GM12878 (cell line): ENCODE measurements around the gene SYNGR2. TPM values are rescaled to one million over a fixed set of nuclear protein-coding genes. Genes with fewer than 3 reads are reported as not detected.

Experiments used
- ATF2 ChIP-seq: IDR thresholded peaks from 2 replicates; pipeline ENCODE4 v1.6.1; 2012; ENCODE audit warnings: low read length, inconsistent platforms
- ATF7 ChIP-seq: fragments of 450-650 bp; IDR thresholded peaks from 2 replicates; pipeline ENCODE4 v1.6.1; 2016; ENCODE audit warnings: low read depth, mild to moderate bottlenecking
- BRCA1 ChIP-seq: IDR thresholded peaks from 2 replicates; pipeline ENCODE4 v1.6.1; 2011; ENCODE audit warnings: low read depth, low read length, improper control_type of control experiment
- CBFB ChIP-seq: IDR thresholded peaks from 2 replicates; pipeline ENCODE4 v1.6.1; 2016; ENCODE audit warnings: antibody characterized with exemption, low read depth
- HDAC6 ChIP-seq: fragments of 200-600 bp; sonication (generic); IDR thresholded peaks from one replicate; pipeline ENCODE4 v1.8.0; 2017; ENCODE audit warnings: antibody characterized with exemption; ENCODE audit not compliant: unreplicated experiment
- IRF3 ChIP-seq: fragments of 450-650 bp; IDR thresholded peaks from 2 replicates; pipeline ENCODE4 v1.6.1; 2014; ENCODE audit warnings: mild to moderate bottlenecking
- MYB ChIP-seq: fragments of 150-350 bp; IDR thresholded peaks from 2 replicates; pipeline ENCODE4 v1.6.1; 2014; ENCODE audit warnings: mild to moderate bottlenecking, low read depth, low read length, borderline replicate concordance
- NFYB ChIP-seq: IDR thresholded peaks from 2 replicates; pipeline ENCODE4 v1.6.1; 2011; ENCODE audit warnings: low read depth, mild to moderate bottlenecking, low read length, improper control_type of control experiment, moderate library complexity; ENCODE audit not compliant: insufficient read depth
- PML ChIP-seq: IDR thresholded peaks from 2 replicates; pipeline ENCODE4 v1.6.1; 2012; ENCODE audit warnings: low read length, inconsistent platforms
- RAD51 ChIP-seq: fragments of 450-650 bp; IDR thresholded peaks from 2 replicates; pipeline ENCODE4 v1.6.1; 2016; ENCODE audit warnings: moderate library complexity, mild to moderate bottlenecking, inconsistent platforms
- RUNX3 ChIP-seq: IDR thresholded peaks from 2 replicates; pipeline ENCODE4 v1.6.1; 2012; ENCODE audit warnings: low read length, inconsistent platforms
- SMAD5 ChIP-seq: IDR thresholded peaks from 2 replicates; pipeline ENCODE4 v1.6.1; 2016; ENCODE audit warnings: antibody characterized with exemption, low read depth
- SREBF2 ChIP-seq: IDR thresholded peaks from 2 replicates; pipeline ENCODE4 v1.6.1; 2012; ENCODE audit warnings: mild to moderate bottlenecking, low read length
- TARDBP ChIP-seq: IDR thresholded peaks from 2 replicates; pipeline ENCODE4 v1.6.1; 2016; ENCODE audit warnings: borderline replicate concordance
- TCF12 ChIP-seq: IDR thresholded peaks from 2 replicates; pipeline ENCODE4 v1.6.1; 2011; ENCODE audit warnings: low read depth, mild to moderate bottlenecking, low read length
- ZNF207 ChIP-seq: fragments of 450-650 bp; IDR thresholded peaks from 2 replicates; pipeline ENCODE4 v1.6.1; 2014; ENCODE audit warnings: antibody characterized with exemption, mild to moderate bottlenecking, borderline replicate concordance
- ZNF592 ChIP-seq: fragments of 450-650 bp; IDR thresholded peaks from 2 replicates; pipeline ENCODE4 v1.6.1; 2017; ENCODE audit warnings: mild to moderate bottlenecking, moderate library complexity
- polyA plus RNA-seq, 11 experiments: library from polyadenylated mRNA; depleted of rRNA in 4 of 11; unstranded in 6 of 11; stranded (reverse) in 5 of 11; fragments of >200 nt; fragmentation: Nextera tagmentation in 4 of 11; fragmentation: Illumina TruSeq in 1 of 11; extraction: Ambion mirVana in 4 of 11; extraction: Trizol in 1 of 11; gene quantifications; 1 replicate in 1 of 11; 2 replicates in 10 of 11; pipeline versions ENCODE4 v1.2.1 to v1.2.3, GENCODE V29; 2011 to 2016; ENCODE audit warnings: inconsistent platforms in 2 of 11, missing spikeins in 2 of 11, low read depth in 1 of 11
- total RNA-seq, 4 experiments: library from RNA; depleted of rRNA in 3 of 4; stranded (reverse); fragments of >200 nt in 3 of 4; fragmentation: Illumina TruSeq in 1 of 4; extraction: Trizol in 1 of 4; gene quantifications; 2 replicates each; pipeline versions ENCODE4 v1.2.1 to v1.2.3, GENCODE V29; 2013 to 2021
- TF ChIP-seq, protein P1 (sequence below): IDR thresholded peaks from 2 replicates; pipeline ENCODE4 v1.6.1; 2012; ENCODE audit warnings: low read depth, low read length, improper control_type of control experiment
- TF ChIP-seq, protein P2 (sequence below): IDR thresholded peaks from 2 replicates; pipeline ENCODE4 v1.6.1; 2012; ENCODE audit warnings: low read depth, low read length, improper control_type of control experiment

SYNGR2 gene
- total and polyA plus RNA-seq, 10 of the 15 experiments (the other 5 are each of a cell fraction or from before 2014, with no cell fraction given) = 4.4 to 529 (median 261) TPM

DNA sequence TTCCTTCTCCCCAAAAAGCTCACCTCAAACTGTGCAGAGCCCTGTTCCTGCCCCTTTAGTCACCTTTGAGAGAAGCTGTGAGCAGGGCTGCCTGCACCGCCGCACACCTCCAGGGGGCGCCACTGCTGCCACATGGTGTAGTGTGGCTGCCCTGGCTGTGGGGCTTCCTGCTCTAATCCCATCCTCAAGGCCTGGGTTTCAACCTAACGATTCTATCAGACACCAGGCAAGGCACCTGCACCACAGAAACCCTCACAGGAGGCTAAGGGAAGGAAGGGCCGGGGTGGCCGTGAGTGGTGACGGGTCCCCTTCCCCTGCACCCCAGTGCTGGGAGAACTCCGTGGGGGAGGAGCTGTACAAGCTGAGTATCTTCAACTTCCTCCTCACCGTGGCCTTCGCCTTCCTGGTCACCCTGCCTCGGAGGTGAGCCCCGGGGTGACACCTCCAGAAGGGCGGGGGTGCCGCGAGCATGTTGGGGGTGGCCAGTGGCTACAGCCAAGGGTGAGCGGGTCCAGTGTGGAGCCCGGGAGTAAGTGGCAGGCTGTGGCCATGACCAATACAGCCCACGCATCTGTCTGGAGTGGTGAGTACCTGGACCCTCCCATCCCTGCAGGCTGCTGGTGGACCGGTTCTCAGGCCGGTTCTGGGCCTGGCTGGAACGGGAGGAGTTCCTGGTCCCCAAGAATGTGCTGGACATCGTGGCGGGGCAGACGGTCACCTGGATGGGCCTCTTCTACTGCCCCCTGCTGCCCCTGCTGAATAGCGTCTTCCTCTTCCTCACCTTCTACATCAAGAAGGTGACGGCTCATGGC, 30.8 kb upstream of the SYNGR2 start (continued):
- TF ChIP-seq, protein P1, sequence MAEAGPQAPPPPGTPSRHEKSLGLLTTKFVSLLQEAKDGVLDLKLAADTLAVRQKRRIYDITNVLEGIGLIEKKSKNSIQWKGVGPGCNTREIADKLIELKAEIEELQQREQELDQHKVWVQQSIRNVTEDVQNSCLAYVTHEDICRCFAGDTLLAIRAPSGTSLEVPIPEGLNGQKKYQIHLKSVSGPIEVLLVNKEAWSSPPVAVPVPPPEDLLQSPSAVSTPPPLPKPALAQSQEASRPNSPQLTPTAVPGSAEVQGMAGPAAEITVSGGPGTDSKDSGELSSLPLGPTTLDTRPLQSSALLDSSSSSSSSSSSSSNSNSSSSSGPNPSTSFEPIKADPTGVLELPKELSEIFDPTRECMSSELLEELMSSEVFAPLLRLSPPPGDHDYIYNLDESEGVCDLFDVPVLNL = no peak
- TF ChIP-seq NFYB (no peak), ZNF207 (no peak), IRF3 (no peak), CBFB (no peak), HDAC6 (no peak), MYB (no peak), ZNF592 (no peak), RAD51 (no peak), BRCA1 (no peak), ATF7 (no peak), PML (no peak), ATF2 (no peak), SMAD5 (no peak; the same call in 1 of the 2 replicates), SREBF2 (no peak), TARDBP (no peak), TCF12 (no peak), RUNX3 (no peak)
- TF ChIP-seq, protein P2, sequence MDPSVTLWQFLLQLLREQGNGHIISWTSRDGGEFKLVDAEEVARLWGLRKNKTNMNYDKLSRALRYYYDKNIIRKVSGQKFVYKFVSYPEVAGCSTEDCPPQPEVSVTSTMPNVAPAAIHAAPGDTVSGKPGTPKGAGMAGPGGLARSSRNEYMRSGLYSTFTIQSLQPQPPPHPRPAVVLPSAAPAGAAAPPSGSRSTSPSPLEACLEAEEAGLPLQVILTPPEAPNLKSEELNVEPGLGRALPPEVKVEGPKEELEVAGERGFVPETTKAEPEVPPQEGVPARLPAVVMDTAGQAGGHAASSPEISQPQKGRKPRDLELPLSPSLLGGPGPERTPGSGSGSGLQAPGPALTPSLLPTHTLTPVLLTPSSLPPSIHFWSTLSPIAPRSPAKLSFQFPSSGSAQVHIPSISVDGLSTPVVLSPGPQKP = no peak
